Renal cortex interstitium (tissue), 11 donors: ENCODE results near the gene SLC35F4. TPM values are rescaled to one million over a fixed set of nuclear protein-coding genes. Genes with fewer than 3 reads are reported as not detected.
A peak's percentile ranks its signal among the peaks of the same experiment; 100 is the strongest.

Experiments
- DNase-seq, 11 donors: peaks; one replicate each; pipeline ENCODE4 v3.0.0-alpha.2; 2013; ENCODE audit warnings: low read depth in 9 of 11, low spot score in 4 of 11; ENCODE audit errors: extremely low read depth in 1 of 11
- polyA plus RNA-seq, 3 donors: library from polyadenylated mRNA; unstranded; fragments of 120-200 nt; gene quantifications; one replicate each; pipeline ENCODE4 v1.2.1, GENCODE V29; 2013; ENCODE audit not compliant: insufficient read length in 3 of 3

The SLC35F4 gene
- polyA plus RNA-seq, 3 donors, result 2.4 to 4.0 (median 3.4) TPM

DNA sequence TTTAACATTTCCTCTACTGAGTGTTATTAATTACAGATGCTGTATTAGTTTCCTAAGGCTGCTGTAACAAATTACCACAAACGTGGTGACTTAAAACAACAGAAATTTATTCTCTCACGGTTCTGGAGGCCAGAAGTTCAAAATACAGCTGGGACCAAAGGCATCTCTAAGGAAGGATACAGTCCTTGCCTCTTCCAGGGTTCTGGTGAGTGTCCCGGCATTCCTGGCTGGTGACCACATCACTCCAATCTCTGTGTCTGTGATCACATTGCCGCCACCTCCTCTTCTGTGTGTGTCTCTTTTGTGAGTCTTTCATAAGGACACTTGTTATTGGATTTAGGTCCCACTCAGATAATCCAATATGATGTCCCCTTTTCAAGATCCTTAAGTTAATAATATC, 287.1 kb downstream of the SLC35F4 start:
- no peak for DNase-seq

DNA sequence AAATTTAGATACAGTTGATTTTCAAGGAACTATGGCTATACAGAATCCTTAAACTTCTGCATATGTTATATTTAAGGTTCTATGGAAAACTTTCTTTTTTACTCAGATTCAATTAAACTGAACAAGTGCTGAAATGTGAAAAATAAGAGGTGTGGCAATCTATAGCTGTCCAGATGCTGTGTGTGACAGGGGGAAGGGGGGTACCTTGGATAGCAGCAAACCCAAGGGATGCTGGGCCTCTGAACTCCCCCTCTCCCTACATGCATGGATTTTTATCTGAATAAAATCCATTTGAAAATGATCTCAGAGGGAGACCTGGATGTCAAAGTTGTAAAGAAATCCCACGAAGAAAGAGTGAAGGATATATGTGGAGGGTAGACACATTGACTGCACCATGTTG, 289.4 kb downstream of the SLC35F4 start:
- DNase-seq, result no peak

DNA sequence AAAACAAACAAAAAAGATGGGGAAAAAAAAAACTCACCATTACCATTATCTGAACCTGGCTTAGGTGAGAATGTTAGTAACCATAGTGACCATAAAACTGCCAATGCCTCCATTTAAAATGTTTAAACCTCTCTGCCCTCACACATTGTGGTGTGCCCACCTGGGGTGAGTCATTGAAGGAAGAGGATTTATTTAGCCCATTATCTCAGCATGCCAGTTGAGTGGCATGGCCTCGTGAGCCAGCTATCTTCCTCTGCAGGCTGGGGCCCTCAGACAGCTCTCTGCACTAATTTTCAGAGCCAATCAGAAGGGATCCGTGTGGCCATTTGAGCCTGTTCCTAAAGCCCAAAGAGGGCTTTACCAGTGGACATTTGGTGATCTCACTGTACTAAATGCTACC, 290.4 kb downstream of the SLC35F4 start:
- no peak for DNase-seq

DNA sequence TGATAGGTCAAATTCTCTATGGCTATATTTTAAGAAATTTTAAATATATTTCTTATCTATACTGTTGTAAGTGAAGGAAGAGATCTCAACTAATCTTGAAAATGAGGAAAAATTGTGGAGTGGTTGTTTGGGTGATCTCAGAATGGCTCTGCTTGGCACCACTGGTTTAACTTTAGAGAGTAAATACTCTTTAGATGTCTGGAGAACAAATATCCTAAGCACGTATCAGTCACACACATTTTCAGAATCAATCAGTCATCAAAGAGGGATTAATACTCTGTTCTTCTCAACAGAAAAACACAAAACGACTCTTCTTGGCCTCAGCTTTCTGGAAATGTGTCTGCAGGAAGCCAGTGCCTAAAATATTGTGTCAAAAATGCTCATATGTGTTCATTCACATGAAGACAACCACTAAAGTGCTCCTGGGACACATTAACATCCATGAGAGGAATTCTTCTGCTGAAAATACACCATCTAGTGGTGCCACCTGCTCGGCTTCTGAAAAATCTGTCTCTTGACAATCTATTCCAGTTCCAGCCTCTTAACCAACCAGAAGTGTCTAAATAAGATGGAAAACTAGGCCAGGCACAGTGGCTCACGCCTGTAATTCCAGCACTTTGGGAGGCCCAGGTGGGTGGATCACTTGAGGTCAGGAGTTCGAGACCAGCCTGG, 291.1 kb downstream of the SLC35F4 start:
- no peak for DNase-seq

DNA sequence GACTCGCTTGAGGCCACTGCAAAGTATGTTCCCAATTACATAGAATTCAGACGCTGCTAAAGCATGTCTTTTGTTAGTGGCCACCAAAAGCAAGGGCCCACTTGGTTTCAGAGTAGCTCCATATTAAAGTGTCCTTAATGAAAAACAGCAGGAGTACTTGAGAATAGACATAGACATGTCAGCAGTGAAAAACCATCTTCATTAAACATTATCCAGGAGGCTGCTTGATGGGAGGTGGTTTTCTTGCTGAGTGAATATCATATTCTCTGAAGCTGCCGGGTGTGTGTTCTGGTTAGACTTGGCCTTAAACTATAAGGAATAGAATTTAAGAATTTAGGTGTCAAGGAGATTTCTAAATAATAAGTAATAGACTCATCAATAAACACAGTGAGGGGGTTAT, 292.7 kb downstream of the SLC35F4 start:
- DNase-seq, result no peak

DNA sequence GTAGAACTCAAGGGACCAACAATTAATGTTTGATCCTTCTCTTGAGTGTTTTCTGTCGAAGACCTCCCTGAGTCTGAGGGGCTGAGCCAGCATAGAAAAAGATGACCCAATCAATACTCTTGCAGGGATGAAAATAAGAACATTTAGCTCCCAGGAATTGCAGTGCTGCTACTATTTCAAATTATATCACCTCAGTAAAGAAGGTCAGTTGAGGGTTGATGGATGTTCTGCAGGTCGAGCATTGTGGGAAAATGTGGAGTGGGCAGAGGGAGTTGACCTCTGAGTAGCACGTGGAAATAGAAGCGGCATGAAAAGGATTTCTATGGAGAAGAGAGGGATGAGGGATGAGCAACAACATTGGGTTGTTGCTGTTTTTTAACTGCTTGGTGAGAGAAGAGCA, 297.3 kb downstream of the SLC35F4 start:
- DNase-seq, result no peak

DNA sequence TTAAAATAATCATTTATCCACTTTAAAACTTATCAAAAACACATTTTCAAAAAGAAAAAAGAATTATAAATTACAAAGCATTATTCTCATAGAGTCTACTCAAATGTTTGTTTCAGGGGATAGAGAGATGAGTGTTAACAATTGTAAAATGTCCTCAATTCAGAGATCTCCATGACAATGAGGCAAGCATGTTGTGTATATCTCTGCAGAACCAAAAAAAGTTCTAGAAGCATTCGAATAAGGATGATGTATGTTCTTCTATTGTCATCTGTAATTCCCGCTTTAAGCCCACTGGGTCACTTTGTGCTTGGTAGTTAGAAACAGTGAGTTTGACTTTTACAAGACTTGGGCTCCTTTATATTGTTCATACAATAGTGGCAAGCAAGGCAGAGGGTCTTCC, 298.7 kb downstream of the SLC35F4 start:
- no peak for DNase-seq

DNA sequence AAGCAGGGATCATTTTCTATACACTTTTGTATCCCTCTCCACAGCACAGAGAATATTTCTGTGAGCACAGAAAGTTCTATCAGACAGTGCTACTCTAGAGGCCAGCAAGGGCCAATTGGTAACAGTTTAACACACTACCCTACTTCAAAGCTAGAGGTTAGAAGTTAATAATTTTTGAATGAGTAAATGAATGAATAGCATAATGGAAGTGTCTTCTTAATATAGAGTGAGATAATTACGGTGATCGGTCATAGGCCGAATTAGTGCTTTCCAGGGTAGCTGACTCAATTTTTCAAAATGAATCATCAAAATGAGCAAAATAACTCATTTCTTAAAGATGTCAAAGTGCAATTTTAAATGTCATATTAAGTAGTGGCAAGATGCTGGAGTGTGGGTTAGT, 305.2 kb downstream of the SLC35F4 start:
- DNase-seq, result no peak

DNA sequence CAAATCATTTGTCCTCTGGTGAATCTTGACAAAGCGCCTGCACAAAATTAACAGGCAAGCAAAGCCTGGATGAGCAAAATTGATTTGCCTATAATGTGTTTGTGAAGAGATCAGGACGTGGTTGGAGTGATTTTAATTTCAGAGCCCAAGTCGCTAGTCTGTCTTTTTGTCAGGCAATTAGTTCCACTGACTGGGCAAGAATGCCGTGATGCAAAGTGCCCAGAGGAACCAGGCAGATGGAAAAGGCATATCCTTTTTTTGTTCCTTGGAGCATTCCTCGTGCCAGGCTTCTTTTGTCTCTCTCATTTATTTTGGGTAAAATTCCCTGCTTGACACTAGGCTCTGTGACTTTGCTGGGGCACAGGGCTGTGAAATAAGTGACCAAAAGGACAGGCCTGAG, 306.3 kb downstream of the SLC35F4 start:
- DNase-seq, result peak in 5 of 11 donors; percentile 29 to 65 (median 54)

DNA sequence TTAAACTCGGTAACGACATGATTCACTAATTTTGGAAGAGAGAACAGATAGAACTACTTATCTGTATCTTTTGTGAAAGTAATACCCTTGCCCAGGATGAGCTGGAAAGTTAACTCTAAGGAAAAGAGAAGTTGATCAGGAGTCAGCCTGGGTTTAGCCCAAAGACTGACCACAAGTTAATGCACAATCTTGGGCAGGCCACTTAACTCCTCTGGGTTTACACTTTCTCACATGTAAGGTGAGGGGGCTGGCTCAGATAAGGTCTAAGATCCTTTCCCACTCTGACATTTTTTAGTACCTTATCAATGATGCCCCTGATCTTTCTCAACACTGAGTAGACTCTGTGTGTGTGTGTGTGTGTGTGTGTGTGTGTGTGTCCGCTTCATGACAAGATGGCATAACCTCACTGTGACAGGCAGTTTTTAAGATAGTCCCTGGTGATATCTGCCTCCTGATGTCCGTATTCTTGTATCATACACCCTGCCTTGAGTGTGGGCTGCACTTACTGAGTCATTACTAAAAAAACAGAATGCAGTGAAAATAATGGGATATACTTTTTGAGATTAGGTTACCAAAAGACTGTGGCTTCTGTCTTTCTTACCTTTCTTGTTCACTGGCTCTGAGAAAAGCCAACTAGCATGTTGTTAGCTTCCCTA, 316.0 kb downstream of the SLC35F4 start:
- no peak for DNase-seq

DNA sequence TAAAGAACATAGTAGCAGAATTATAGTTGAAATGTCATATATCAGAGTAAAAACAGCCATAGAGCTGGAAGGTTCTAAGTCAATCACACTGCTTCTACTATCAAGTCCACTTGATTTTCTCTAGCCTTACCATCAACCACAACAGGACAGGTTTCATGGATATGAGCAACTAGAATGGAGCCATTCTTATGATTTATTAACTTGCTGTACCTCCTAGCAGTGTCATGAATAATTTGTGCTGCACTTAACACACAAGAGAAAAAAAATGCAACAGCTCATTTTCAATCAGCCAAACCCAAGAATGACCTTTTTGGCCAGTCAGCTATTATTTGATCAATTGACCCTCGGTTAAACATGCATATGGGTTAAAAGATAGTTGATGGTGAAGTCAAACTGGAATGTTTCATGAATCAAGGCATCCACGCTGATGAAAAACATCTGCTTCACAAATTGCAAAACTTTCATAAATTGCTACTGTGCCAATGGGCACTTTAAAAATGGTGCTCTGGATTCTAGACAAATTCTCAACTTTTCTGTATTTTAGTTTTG, 316.8 kb downstream of the SLC35F4 start:
- DNase-seq, result no peak

DNA sequence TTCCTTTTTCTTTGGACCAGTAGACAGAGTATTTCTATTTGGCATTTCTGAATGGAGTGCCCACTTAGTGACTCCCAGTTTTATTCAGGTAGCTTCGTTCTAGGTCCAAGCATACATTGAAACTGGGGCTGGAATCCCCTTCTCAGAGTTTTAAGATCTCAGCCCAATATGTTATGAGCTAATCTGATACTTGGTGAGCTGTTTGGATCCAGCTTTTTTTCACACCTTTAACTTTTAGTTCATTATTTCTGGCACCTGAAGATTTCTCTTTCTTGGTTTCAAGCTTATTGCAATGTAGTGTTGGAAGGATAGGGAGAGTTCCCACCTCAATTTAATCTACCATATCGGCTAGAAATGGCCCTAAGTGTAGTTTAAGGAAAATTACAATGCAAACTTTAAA, 318.8 kb downstream of the SLC35F4 start:
- no peak for DNase-seq

DNA sequence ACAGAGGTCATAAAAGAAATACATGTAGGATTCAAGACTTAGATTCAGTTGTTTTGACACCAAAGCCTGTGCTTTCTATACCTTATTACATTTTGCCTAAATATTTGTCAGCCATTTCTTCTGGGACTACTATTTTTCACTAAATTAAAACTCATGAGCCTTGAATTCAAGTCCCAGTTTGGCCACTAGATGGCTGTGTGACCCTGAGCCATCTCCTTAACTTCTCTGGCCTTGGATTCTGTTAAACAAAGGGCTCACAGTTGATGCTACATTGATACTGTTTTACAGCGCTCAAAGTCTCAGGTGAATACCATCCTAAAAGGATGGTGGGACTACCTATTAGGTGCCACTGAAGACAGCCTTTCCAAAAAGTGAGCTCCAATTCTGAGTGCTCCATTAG, 332.7 kb downstream of the SLC35F4 start:
- peak in 1 of 11 donors; percentile 20 for DNase-seq

DNA sequence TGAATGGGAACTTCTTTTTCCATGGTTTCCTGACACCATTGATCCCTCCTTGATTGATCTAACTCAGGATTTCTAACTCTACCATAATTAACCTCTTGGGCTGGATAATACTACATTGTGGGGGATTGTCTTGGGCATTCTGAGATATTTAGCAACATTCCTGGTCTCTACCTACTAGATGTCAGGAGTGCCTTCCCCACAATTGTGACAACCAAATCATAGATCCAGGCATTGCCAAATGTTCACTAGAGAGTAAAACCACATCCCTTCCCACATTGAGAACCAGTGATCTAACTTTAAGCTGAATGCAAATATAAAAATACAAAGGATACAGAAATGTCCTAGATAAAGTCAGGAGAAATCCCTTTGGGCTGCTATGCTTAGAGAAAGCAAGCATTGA, 335.3 kb downstream of the SLC35F4 start:
- DNase-seq, result no peak

DNA sequence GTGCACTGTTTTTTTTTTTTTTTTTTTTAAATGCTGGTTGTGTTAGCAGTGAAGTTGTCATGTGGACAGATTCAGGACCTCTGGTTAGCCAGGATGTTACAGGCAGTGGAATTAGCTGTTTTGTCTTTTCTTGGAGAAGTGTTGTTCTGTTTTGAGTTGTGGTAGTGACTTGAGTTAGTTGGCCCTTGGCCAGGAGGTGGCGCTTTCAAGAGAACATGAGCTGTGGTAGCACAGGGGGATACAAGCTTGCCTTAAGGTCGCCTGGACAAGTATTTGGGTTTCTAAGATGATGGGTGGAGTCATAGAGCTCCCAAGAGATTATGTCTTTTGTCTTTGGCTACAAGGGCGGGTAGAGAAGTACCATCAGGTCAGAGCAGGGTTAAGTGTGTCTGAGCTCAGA, 338.9 kb downstream of the SLC35F4 start:
- no peak for DNase-seq

DNA sequence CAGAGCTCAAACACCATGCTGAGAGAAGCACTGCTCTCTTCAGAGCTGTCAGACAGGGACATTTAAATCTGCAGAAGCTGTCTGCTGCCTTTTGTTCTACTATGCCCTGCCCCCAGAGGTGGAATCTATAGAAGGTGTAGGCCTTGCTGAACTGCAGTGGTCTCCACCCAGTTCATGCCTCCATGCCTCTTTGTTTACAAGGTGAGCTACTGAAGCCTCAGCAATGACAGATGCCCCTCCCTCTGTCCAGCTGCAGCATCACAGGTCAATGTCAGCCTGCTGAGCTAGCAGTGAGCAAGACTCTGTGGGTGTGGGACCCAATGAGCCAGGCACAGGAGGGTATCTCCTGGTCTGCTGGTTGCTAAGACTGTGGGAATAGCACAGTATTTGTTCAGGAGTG, 346.8 kb downstream of the SLC35F4 start:
- DNase-seq, result no peak
